PC-3 (cell line): ENCODE data around the gene TTC8. TPM values are rescaled to one million over a fixed set of nuclear protein-coding genes. Genes with fewer than 3 reads are reported as not detected.

Experiments used
- ATAC-seq: fragments of 200-7000 bp; cut with Tn5 transposase; 2 replicates; pipeline ENCODE4 v1.9.1; 2020; ENCODE audit warnings: mild to moderate bottlenecking, moderate library complexity
- BruUV-seq: library from RNA; stranded (reverse); fragments of 400-500 nt; replicated peaks from 2 replicates; lab custom pipeline; 2021; lab: Mats Ljungman, UMichigan
- CTCF ChIA-PET: fragments of 300-600 bp; sonication (Branson Sonifier 250); formaldehyde crosslinking; loops from one replicate; lab custom pipeline; 2022; ENCODE audit warnings: antibody characterized with exemption; lab: Charles Lee
- POLR2A ChIA-PET: fragments of 300-600 bp; sonication (Branson Sonifier 250); formaldehyde crosslinking; loops from one replicate; lab custom pipeline; 2022; ENCODE audit warnings: antibody characterized with exemption; ENCODE audit not compliant: unreplicated experiment; lab: Charles Lee
- DNase-seq: peaks from one replicate; pipeline ENCODE4 v3.0.0-alpha.2; 2015
- H2AFZ ChIP-seq: fragments of 300-600 bp; sonication (generic); 2 replicates; pipeline ENCODE4 v1.6.0; 2016; ENCODE audit warnings: antibody characterized with exemption, low read length
- H3F3A ChIP-seq: fragments of 300-600 bp; sonication (generic); one replicate; pipeline ENCODE4 v1.6.0; 2017; ENCODE audit warnings: antibody characterized with exemption, low read length, control low read depth, mild to moderate bottlenecking; ENCODE audit not compliant: unreplicated experiment
- H3K27ac ChIP-seq: fragments of 300-600 bp; sonication (generic); 2 replicates; pipeline ENCODE4 v1.5.1; 2016; ENCODE audit warnings: mild to moderate bottlenecking, low read length
- H3K27me3 ChIP-seq: fragments of 300-600 bp; sonication (generic); 2 replicates; pipeline ENCODE4 v1.6.1; 2016; ENCODE audit warnings: low read length, mixed read lengths
- H3K36me3 ChIP-seq: fragments of 300-600 bp; sonication (generic); 2 replicates; pipeline ENCODE4 v1.6.1; 2016; ENCODE audit warnings: low read depth, mixed run types, low read length, mixed read lengths
- H3K4me1 ChIP-seq: fragments of 300-600 bp; sonication (generic); 2 replicates; pipeline ENCODE4 v1.5.1; 2016; ENCODE audit warnings: low read length; ENCODE audit not compliant: insufficient read depth
- H3K4me2 ChIP-seq: fragments of 300-600 bp; sonication (generic); 2 replicates; pipeline ENCODE4 v1.6.0; 2016; ENCODE audit warnings: low read length
- H3K4me3 ChIP-seq: fragments of 300-600 bp; sonication (generic); 2 replicates; pipeline ENCODE4 v1.5.1; 2016; ENCODE audit warnings: mild to moderate bottlenecking, low read length, mixed read lengths
- H3K79me2 ChIP-seq: fragments of 300-600 bp; sonication (generic); 2 replicates; pipeline ENCODE4 v1.6.1; 2017; ENCODE audit warnings: low read length, mixed read lengths
- H3K9ac ChIP-seq: fragments of 300-600 bp; sonication (generic); 2 replicates; pipeline ENCODE4 v1.6.0; 2016; ENCODE audit warnings: mild to moderate bottlenecking, low read length
- H3K9me2 ChIP-seq: fragments of 300-600 bp; sonication (generic); replicated peaks from 2 replicates; pipeline ENCODE4 v1.6.1; 2016; ENCODE audit warnings: mixed run types, low read length, mixed read lengths
- H3K9me3 ChIP-seq: fragments of 300-600 bp; sonication (generic); 2 replicates; pipeline ENCODE4 v1.6.1; 2016; ENCODE audit warnings: low read length, mixed read lengths
- H4K20me1 ChIP-seq: fragments of 300-600 bp; sonication (generic); 2 replicates; pipeline ENCODE4 v1.6.1; 2016; ENCODE audit warnings: low read length, mixed read lengths
- EZH2 ChIP-seq: fragments of 300-600 bp; sonication (generic); IDR thresholded peaks from one replicate; pipeline ENCODE4 v1.6.1; 2017; ENCODE audit warnings: antibody characterized with exemption, mild to moderate bottlenecking, low read length; ENCODE audit not compliant: unreplicated experiment
- EZH2phosphoT487 ChIP-seq: fragments of 300-600 bp; sonication (generic); IDR thresholded peaks from 2 replicates; pipeline ENCODE4 v1.6.1; 2018; ENCODE audit warnings: mild to moderate bottlenecking, antibody characterized with exemption, low read length, borderline replicate concordance
- intact Hi-C: fragments of 100-400 bp; cut with micrococcal nuclease; formaldehyde crosslinking; loops from 2 replicates; pipeline ENCODE4 v1.9.0; 2023
- total RNA-seq: library from RNA; depleted of rRNA; stranded (reverse); fragments of >200 nt; gene quantifications from 2 replicates; pipeline ENCODE4 v1.2.3, GENCODE V29; 2014
- TF ChIP-seq, protein P1 (sequence below): fragments of 300-600 bp; sonication (generic); conservative IDR thresholded peaks from 2 replicates; pipeline ENCODE4 v1.5.1; 2017; ENCODE audit warnings: antibody characterized with exemption, low read depth, mild to moderate bottlenecking, low read length

TTC8 gene
- total RNA-seq, 1 experiment from 2014 or later = 24.8 TPM

DNA sequence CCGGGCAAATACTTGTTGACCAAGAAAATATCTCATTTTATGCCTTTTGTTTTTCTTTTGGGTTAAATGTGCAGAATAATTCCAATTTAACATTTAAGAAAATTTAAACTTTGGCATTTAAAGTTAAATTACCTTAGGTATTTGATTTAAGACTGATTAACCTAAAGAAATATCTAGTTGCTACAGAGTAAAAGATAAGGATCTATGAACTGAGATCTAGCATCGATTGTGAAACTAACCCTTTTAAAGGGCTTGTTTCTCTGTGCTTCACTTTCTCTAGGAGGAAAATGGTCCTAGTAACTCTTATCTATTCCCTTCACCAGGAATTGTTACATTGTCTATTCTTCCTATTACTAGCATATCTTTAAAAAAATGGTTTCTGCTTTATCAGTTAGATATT, 2.6 kb upstream of the TTC8 start:
- 0 out of 2 replicates have a peak overlapping the region, but pooled peaks have one; percentile 25 for H2AFZ ChIP-seq
- H3K4me2 ChIP-seq = no peak overlapping the region
- no peaks in the 10 kb centered on the region for H3K27me3 ChIP-seq
- POLR2A ChIA-PET = no interaction called here
- BruUV-seq = no TSS peak
- no peaks in the 10 kb centered on the region for H3K9me3 ChIP-seq
- DNase-seq (no peak), ATAC-seq (no peak)
- no peaks in the 10 kb centered on the region for H3F3A ChIP-seq
- no peaks in the 10 kb centered on the region for H3K36me3 ChIP-seq
- H3K9ac ChIP-seq = no peak overlapping the region
- no peaks in the 10 kb centered on the region for H3K9me2 ChIP-seq
- H3K4me1 ChIP-seq = peaks cover 16% of the 10 kb centered on the region
- H3K27ac ChIP-seq = no peak overlapping the region
- CTCF ChIA-PET = no interaction called here
- intact Hi-C loops = no loop called here
- H3K79me2 ChIP-seq = peaks cover 11% of the 10 kb centered on the region
- TF ChIP-seq EZH2 (no peak), EZH2phosphoT487 (no peak)
- TF ChIP-seq, protein P1, sequence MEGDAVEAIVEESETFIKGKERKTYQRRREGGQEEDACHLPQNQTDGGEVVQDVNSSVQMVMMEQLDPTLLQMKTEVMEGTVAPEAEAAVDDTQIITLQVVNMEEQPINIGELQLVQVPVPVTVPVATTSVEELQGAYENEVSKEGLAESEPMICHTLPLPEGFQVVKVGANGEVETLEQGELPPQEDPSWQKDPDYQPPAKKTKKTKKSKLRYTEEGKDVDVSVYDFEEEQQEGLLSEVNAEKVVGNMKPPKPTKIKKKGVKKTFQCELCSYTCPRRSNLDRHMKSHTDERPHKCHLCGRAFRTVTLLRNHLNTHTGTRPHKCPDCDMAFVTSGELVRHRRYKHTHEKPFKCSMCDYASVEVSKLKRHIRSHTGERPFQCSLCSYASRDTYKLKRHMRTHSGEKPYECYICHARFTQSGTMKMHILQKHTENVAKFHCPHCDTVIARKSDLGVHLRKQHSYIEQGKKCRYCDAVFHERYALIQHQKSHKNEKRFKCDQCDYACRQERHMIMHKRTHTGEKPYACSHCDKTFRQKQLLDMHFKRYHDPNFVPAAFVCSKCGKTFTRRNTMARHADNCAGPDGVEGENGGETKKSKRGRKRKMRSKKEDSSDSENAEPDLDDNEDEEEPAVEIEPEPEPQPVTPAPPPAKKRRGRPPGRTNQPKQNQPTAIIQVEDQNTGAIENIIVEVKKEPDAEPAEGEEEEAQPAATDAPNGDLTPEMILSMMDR = no peak
- no peak overlapping the region for H3K4me3 ChIP-seq
- no peaks in the 10 kb centered on the region for H4K20me1 ChIP-seq

DNA sequence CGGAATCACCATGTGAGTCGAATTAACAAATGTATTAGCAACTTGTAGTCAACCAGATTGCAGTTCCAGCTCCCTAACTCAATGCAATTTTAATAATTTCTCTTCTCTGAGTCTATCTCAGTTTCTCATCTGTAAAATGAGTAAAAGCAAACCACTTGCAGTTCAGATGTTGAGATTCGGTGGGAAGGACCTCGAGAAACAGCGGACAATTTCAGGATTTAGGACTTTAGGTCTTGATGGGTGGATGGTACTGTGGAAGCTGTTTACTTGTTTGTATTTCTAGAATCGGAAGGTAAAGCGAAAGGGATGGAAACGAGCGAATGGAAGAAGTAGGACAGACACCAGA, 510 bp upstream of the TTC8 start:
- POLR2A ChIA-PET = interaction anchor here (0.6 to 0.7 kb wide), 3 partner anchors 154 to 1132 kb away, joined by 3 read pairs; no protein-coding TSS in a partner anchor
- Histone ChIP-seq H3K9me2 (no peaks in the 10 kb centered on the region), H4K20me1 (no peaks in the 10 kb centered on the region), H3K27ac (peak overlapping the region; percentile 69), H3K79me2 (peaks cover 22% of the 10 kb centered on the region), H3K36me3 (no peaks in the 10 kb centered on the region), H3K9ac (peak overlapping the region; percentile 81), H3K4me3 (peak overlapping the region; percentile 86), H2AFZ (peak overlapping the region; percentile 99), H3F3A (no peaks in the 10 kb centered on the region), H3K27me3 (no peaks in the 10 kb centered on the region), H3K9me3 (no peaks in the 10 kb centered on the region), H3K4me1 (peaks cover 24% of the 10 kb centered on the region), H3K4me2 (peak overlapping the region; percentile 88)
- ATAC-seq = no peak; the same call in 1 of the 2 replicates
- DNase-seq = no peak
- CTCF ChIA-PET = interaction anchor here (0.6 kb wide), 1 partner anchor 203 kb away, joined by 3 read pairs; no protein-coding TSS in a partner anchor
- intact Hi-C loops = no loop called here
- TF ChIP-seq, protein P1 = no peak
- TF ChIP-seq EZH2 (no peak), EZH2phosphoT487 (no peak)
- BruUV-seq = no TSS peak

DNA sequence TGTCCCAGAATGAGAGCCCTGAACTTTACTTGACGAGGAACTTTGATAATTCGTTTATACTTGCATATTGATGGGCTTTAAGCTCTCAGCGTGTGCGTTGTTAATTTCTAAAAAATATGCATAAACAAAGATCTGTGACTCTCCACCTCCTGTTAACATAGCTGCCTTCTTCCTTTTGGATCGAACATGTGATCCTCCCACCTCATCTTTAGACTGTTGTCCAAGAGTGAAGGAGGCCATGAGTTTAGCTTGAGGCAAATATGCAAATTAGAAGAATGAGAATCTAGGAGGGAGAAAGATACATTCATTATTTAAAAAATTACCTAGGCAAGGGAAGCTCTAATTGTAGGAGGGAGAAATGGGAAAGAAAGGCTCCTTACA, 617 bp downstream of the TTC8 start:
- TF ChIP-seq EZH2phosphoT487 = no peak
- TF ChIP-seq, protein P1 = no peak
- TF ChIP-seq EZH2 = no peak
- H2AFZ ChIP-seq = peak overlapping the region; percentile 99
- ATAC-seq (0 out of 2 replicates have a peak, but pooled peaks have one; percentile 4), DNase-seq (no peak)
- TSS peak; percentile 69 for BruUV-seq
- no peaks in the 10 kb centered on the region for H3F3A ChIP-seq
- peak overlapping the region; percentile 88 for H3K4me2 ChIP-seq
- peaks cover 32% of the 10 kb centered on the region for H3K79me2 ChIP-seq
- H3K9ac ChIP-seq = peak overlapping the region; percentile 81
- no peaks in the 10 kb centered on the region for H3K9me2 ChIP-seq
- H3K27ac ChIP-seq = 0 out of 2 replicates have a peak overlapping the region, but pooled peaks have one; percentile 69
- intact Hi-C loops = no loop called here
- H4K20me1 ChIP-seq = no peaks in the 10 kb centered on the region
- H3K4me1 ChIP-seq = peaks cover 24% of the 10 kb centered on the region
- H3K9me3 ChIP-seq = no peaks in the 10 kb centered on the region
- CTCF ChIA-PET = interaction anchor here (0.6 kb wide), 1 partner anchor 96 kb away, joined by 4 read pairs; no protein-coding TSS in a partner anchor
- POLR2A ChIA-PET = interaction anchor here (0.7 kb wide), 1 partner anchor 10 kb away, joined by 4 read pairs; no protein-coding TSS in a partner anchor
- H3K27me3 ChIP-seq = no peaks in the 10 kb centered on the region
- peak overlapping the region; percentile 86 for H3K4me3 ChIP-seq
- H3K36me3 ChIP-seq = no peaks in the 10 kb centered on the region
